NOMO-1 treated with dmso at 0.1 percent for 144 hours (cell line): Measurements from ENCODE around the gene NOS1.

Experiments
- DNase-seq: peaks from one replicate; lab custom pipeline; 2025; ENCODE audit not compliant: unreplicated experiment; lab: John Stamatoyannopoulos, UW

NOS1 gene

GRCh38 chr12:117363953-117364486, 2.6 kb upstream of the NOS1 start:
- DNase-seq: no peak

- DNase-seq: no peak
Observed at GRCh38 chr12:117363056-117363662, 1.7 kb upstream of the NOS1 start.

GRCh38 chr12:117362391-117362790, 965 bp upstream of the NOS1 start:
- no peak for DNase-seq

DNA sequence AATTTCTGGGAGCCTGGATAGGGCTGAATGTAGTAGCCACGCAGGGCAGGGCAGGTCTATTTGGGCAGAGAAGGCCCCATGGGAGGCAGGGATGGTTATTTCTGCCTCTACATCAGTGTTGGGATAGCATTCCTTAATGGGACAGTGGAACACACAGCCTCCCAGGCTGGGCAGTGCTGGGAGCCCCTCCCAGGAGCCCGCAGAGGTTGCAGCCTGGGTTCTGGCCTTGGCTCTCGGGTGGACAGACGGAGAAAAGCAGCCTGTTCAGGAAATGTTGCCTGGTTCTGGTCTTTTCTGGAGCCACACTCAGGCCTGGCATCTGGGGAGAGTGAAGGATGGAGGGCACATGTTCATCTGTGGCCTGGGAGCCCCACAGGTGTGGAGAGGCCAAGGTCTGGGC, 479 bp upstream of the NOS1 start:
- no peak for DNase-seq

DNA sequence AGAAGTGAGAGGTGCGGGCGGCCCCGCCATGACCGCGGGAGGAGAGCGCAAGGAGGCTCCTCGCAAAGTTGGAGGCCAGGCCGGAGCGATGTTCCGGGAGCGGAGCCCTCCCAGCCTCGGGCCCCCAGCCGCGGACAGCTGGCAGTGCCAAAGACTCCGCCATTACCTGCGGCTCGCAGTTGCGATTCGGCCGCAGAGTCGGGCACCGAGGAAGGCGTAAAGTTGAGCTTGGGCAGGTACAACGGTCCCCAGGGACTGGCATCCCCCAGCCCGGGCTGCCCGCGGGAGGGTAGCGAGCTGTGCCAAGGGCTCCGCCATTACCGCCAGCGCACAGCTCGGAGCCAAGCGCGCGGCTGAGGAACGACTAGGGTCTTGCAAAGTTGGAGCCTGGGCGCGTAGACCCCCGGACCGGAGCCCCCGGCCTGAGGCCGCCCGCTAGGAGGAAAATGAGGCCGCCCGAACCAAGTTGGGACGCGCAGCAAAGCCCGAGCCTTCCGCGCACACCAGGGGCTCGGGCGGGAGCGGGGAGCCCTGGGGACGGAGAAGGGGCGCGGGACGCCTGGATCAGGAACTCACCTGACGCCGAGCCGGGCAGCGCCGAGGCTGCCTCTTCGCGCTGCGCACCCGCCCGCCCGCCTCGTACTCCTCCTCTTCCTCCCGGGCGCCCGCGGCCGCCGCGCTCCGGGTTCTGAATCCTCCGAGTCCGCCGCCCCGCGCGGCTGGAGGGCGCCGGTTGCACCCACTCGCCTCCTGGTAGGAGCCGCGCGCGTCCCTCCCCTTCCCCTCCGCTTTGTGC, 677 bp downstream of the NOS1 start:
- DNase-seq: no peak

- no peak for DNase-seq
Observed at GRCh38 chr12:117360222-117360550, 1.2 kb downstream of the NOS1 start.

GRCh38 chr12:117359029-117359845, 2.2 kb downstream of the NOS1 start:
- no peak for DNase-seq

GRCh38 chr12:117356048-117356447, 5.4 kb downstream of the NOS1 start:
- DNase-seq: no peak

DNA sequence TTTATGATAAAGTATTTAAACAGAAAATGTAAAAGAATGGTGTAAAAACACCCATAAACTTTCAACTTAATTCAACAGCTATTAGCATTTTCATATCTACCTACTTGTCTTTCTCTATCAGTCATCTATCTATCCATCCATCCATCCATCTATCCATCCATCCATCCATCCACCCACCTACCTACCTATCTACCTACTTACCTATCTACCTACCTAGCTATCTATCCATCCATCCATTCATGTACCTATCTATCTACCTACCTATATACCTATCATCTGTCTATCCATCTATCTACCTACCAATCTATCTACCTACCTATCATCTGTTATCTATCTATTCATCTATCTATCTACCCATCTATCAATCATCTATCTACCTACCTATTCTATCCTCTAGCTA, 8.5 kb downstream of the NOS1 start:
- DNase-seq: no peak

- DNase-seq: no peak
Observed at GRCh38 chr12:117352206-117352605, 9.2 kb downstream of the NOS1 start.

DNA sequence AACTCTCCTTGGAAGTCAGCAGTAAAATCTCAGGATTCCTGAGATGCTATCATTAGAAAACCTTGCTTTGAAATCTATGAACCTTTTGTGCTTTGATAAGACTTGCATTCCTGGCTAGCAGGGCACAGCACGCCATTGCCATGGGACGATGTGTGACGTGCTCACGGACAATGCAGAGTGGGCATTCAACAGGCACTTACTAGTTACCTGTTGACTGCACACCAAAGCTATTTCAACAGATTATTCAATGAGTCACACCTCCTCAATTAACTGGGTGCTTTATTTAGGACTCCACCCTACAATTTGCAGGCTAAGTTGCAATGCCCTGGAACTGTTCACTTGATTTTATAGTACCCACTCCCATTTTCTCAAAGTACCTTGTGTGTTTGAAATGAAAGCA, 11.3 kb downstream of the NOS1 start:
- DNase-seq: no peak

DNA sequence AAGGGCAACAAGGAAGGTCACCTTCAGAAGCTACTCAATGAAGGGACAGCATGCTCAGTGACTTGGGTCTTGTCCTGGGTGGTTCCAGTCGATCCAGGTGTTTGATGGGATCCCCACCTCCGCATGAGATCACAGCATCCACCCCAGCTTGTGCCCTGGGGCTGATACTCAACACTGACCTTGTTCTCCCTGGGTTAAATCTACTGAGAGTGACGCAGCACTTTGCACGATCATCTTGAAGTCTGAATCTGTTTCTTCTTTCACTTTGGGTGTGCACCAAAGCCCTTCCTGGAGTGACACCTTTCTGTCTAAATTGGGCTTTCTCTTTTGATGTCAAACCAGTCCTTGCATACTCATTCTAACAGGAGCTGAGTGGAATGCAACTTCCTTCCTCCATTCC, 13.8 kb downstream of the NOS1 start:
- DNase-seq: no peak

- no peak for DNase-seq
Observed at GRCh38 chr12:117344716-117345115, 16.7 kb downstream of the NOS1 start.

DNA sequence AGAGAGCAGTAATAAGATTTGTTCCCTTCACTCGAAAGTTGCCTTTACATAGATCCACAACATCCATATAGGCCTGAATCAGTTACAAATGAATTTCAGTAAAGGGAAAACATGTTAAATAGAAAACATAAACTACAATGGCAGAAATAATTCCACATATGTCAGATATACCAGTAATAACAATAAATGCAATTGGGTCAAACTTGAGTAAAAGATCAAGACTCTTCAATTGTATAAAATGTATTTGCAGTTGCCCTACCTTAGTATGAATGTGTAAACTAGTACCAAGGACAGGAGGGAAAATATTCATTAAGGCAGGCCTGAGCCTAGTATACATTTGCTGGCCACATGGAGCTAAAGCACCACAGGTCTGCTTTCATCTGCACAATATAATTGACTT, 17.6 kb downstream of the NOS1 start:
- no peak for DNase-seq

GRCh38 chr12:117343296-117343695, 18.1 kb downstream of the NOS1 start:
- DNase-seq: no peak

DNA sequence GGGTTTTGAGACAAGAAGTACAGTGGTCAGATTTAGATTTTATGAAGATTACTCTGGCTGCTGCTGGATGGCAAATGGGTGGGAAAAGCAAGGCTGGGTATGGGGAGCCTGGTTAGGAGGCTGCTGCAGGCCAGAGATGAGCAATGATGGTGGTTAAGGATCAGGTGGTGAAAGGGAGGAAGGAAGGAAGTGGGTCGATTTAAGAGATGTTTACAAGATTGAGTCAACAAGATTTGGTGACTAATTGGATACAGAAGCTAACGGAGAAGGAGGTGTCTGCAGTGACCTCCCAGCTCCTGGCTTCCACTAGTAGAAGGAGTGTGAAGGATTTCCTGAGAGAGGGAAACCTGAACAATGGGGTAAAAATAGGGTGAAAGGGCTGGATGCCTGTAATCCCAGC, 18.7 kb downstream of the NOS1 start:
- peak; percentile 25 for DNase-seq

- no peak for DNase-seq
Observed at GRCh38 chr12:117342247-117342646, 19.2 kb downstream of the NOS1 start.

- no peak for DNase-seq
Observed at GRCh38 chr12:117339104-117339503, 22.3 kb downstream of the NOS1 start.

DNA sequence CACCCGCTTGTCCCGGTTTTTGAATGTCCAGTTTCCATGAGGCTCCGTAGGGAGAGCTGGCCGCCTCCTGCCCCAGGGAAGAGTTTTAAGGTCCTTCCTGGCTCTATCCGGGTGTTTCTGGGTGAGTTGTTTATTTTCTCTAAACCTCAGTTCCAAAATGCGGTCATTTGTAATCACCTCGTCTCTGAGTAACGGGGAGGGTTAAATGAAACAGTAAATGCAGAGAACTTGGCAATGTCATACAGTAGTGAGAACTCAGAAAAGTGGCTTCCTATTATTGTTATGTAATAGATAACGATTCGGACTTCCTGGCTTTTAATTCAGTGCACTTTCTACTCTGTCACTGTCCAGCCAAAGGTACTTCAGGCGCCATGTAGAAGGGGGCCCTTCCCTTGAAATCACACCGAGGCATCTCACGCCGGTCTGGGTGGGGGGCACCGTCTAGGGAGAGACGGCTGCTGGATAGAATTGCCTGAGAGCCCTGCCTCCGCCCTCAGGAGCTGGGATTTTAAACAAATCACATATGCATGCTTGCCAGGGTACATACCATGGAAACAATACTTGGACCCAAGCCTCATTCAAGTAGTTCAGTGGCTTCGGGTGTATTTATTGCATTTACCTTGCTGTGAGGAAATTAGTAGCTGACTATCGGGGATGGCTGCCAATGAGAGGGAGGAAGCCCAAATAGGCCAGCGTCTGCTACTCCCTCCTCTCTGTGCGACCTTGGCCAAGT, 26.4 kb downstream of the NOS1 start:
- DNase-seq: peak; percentile 45

GRCh38 chr12:117334051-117334450, 27.4 kb downstream of the NOS1 start:
- DNase-seq: no peak

GRCh38 chr12:117333331-117333881, 28.0 kb downstream of the NOS1 start:
- DNase-seq: peak; percentile 94
